ENCODE results near the gene MOGAT3. TPM values are rescaled to one million over a fixed set of nuclear protein-coding genes. Genes with fewer than 3 reads are reported as not detected.

MOGAT3 gene
- total RNA-seq, 1 experiment from 2014 or later, result not detected

GRCh38 chr7:101223528-101223927 lies 22.7 kb upstream of the MOGAT3 start:
- POLR2A ChIA-PET (ENCODE audit: unreplicated experiment), result interaction anchor here (0.5 kb wide), 1 partner anchor 157 kb away, joined by 5 read pairs; no protein-coding TSS in a partner anchor
- no TSS peak for BruUV-seq (replicated peaks)
- H3K36me3 ChIP-seq (ENCODE audit: low read depth), result 0 out of 2 replicates have a peak, but pooled peaks cover 4% of the 10 kb centered on the region

GRCh38 chr7:101222275-101222830 lies 21.5 kb upstream of the MOGAT3 start:
- ChIA-PET CTCF (interaction anchor here (0.7 kb wide), 1 partner anchor 218 kb away, joined by 3 read pairs; no protein-coding TSS in a partner anchor), POLR2A (ENCODE audit: unreplicated experiment) (no interaction called here)
- no peaks in the 10 kb centered on the region for H3K9me2 ChIP-seq (ENCODE audit: insufficient read depth)

More at GRCh38 chr7:101223528-101223927, 22.7 kb upstream of the MOGAT3 start:
- H3K27me3 ChIP-seq (ENCODE audit: insufficient read depth, low read depth), result no peaks in the 10 kb centered on the region
- CTCF ChIA-PET, result no interaction called here
- H2AFZ ChIP-seq, result no peak overlapping the region
- intact Hi-C loops (cut with micrococcal nuclease; ENCODE audit: unreplicated experiment), result no loop called here
- no peak overlapping the region for H3K4me3 ChIP-seq
- no peaks in the 10 kb centered on the region for H3F3A ChIP-seq (ENCODE audit: insufficient read depth, low read depth)
- TF ChIP-seq EZH2 (IDR thresholded peaks at IDR 0.05; ENCODE audit: low read depth), result no peak
- TF ChIP-seq CTCF (conservative IDR thresholded peaks at IDR 0.05), result no peak
- H3K9me2 ChIP-seq (ENCODE audit: insufficient read depth), result no peaks in the 10 kb centered on the region
- H4K20me1 ChIP-seq (ENCODE audit: insufficient read depth), result no peaks in the 10 kb centered on the region; the same call in 1 of the 2 replicates
- H3K4me1 ChIP-seq (replicated peaks; ENCODE audit: insufficient read depth), result 0 out of 2 replicates have a peak, but pooled peaks cover 5% of the 10 kb centered on the region
- H3K79me2 ChIP-seq (ENCODE audit: low read depth), result peaks cover 19% of the 10 kb centered on the region
- H3K27ac ChIP-seq, result no peak overlapping the region
- no peaks in the 10 kb centered on the region for H3K9me3 ChIP-seq (ENCODE audit: insufficient read depth, low read depth)
- H3K4me2 ChIP-seq, result no peak overlapping the region
- no peak for DNase-seq

GRCh38 chr7:101220295-101220694 lies 19.5 kb upstream of the MOGAT3 start:
- Histone ChIP-seq H4K20me1 (ENCODE audit: insufficient read depth) (no peaks in the 10 kb centered on the region; the same call in 1 of the 2 replicates), H3K36me3 (ENCODE audit: low read depth) (no peaks in the 10 kb centered on the region), H3K4me3 (no peak overlapping the region), H3K9me2 (ENCODE audit: insufficient read depth) (no peaks in the 10 kb centered on the region), H3K79me2 (ENCODE audit: low read depth) (peaks cover 38% of the 10 kb centered on the region), H3K27ac (no peak overlapping the region), H2AFZ (no peak overlapping the region), H3K4me2 (no peak overlapping the region), H3K9me3 (ENCODE audit: insufficient read depth, low read depth) (no peaks in the 10 kb centered on the region), H3K27me3 (ENCODE audit: insufficient read depth, low read depth) (no peaks in the 10 kb centered on the region), H3F3A (ENCODE audit: insufficient read depth, low read depth) (no peaks in the 10 kb centered on the region), H3K4me1 (replicated peaks; ENCODE audit: insufficient read depth) (0 out of 2 replicates have a peak, but pooled peaks cover 12% of the 10 kb centered on the region)
- CTCF ChIA-PET, result interaction anchor here (0.6 kb wide), 1 partner anchor 13 kb away, joined by 3 read pairs; no protein-coding TSS in a partner anchor
- POLR2A ChIA-PET (ENCODE audit: unreplicated experiment), result interaction anchor here (0.7 kb wide), 1 partner anchor 80 kb away, joined by 4 read pairs; no protein-coding TSS in a partner anchor
- TF ChIP-seq EZH2 (IDR thresholded peaks at IDR 0.05; ENCODE audit: low read depth), result no peak
- no peak for TF ChIP-seq CTCF (conservative IDR thresholded peaks at IDR 0.05)
- DNase-seq, result no peak
- BruUV-seq (replicated peaks), result no TSS peak
- intact Hi-C loops (cut with micrococcal nuclease; ENCODE audit: unreplicated experiment), result no loop called here

More at GRCh38 chr7:101222275-101222830, 21.5 kb upstream of the MOGAT3 start:
- Histone ChIP-seq H3K4me3 (no peak overlapping the region), H3K79me2 (ENCODE audit: low read depth) (peaks cover 24% of the 10 kb centered on the region), H3K9me3 (ENCODE audit: insufficient read depth, low read depth) (no peaks in the 10 kb centered on the region), H3K4me1 (replicated peaks; ENCODE audit: insufficient read depth) (0 out of 2 replicates have a peak, but pooled peaks cover 5% of the 10 kb centered on the region), H3K27ac (no peak overlapping the region), H3K27me3 (ENCODE audit: insufficient read depth, low read depth) (no peaks in the 10 kb centered on the region), H3F3A (ENCODE audit: insufficient read depth, low read depth) (no peaks in the 10 kb centered on the region), H3K4me2 (no peak overlapping the region), H4K20me1 (ENCODE audit: insufficient read depth) (no peaks in the 10 kb centered on the region; the same call in 1 of the 2 replicates), H3K36me3 (ENCODE audit: low read depth) (no peaks in the 10 kb centered on the region), H2AFZ (no peak overlapping the region)
- intact Hi-C loops (cut with micrococcal nuclease; ENCODE audit: unreplicated experiment), result no loop called here
- TF ChIP-seq EZH2 (IDR thresholded peaks at IDR 0.05; ENCODE audit: low read depth) (no peak), CTCF (conservative IDR thresholded peaks at IDR 0.05) (no peak)
- BruUV-seq (replicated peaks), result no TSS peak
- DNase-seq, result no peak
